HTR-8/SVneo (cell line): ENCODE measurements around the gene KCNAB1.

Experiments
- DNase-seq: peaks from one replicate; pipeline ENCODE4 v3.0.0; 2011; ENCODE audit warnings: low spot score, mixed read lengths; ENCODE audit not compliant: insufficient read length
- FAIRE-seq: peaks from 2 replicates; lab custom pipeline; 2011; peaks lifted over from hg19 to GRCh38; lab: Jason Lieb, UNC

The KCNAB1 gene

GRCh38 chr3:156509189-156510174 lies 389.1 kb downstream of the KCNAB1 start:
- FAIRE-seq = no peak
- peak; percentile 49 for DNase-seq

GRCh38 chr3:156511987-156512677 lies 391.8 kb downstream of the KCNAB1 start:
- FAIRE-seq (no peak), DNase-seq (no peak)

- no peak for FAIRE-seq
- no peak for DNase-seq
Observed at GRCh38 chr3:156513619-156514018, 393.2 kb downstream of the KCNAB1 start.

- DNase-seq = no peak
- no peak for FAIRE-seq
Observed at GRCh38 chr3:156516284-156516683, 395.9 kb downstream of the KCNAB1 start.

- DNase-seq = no peak
Observed at GRCh38 chr3:156516961-156517360, 396.6 kb downstream of the KCNAB1 start.

GRCh38 chr3:156518726-156519125 lies 398.3 kb downstream of the KCNAB1 start:
- FAIRE-seq = no peak
- no peak for DNase-seq

More at GRCh38 chr3:156516961-156517360, 396.6 kb downstream of the KCNAB1 start:
- FAIRE-seq = no peak

- no peak for DNase-seq
- FAIRE-seq = no peak
Observed at GRCh38 chr3:156519758-156520162, 399.4 kb downstream of the KCNAB1 start.

- FAIRE-seq = no peak
Observed at GRCh38 chr3:156522673-156523072, 402.3 kb downstream of the KCNAB1 start.

GRCh38 chr3:156525808-156526207 lies 405.4 kb downstream of the KCNAB1 start:
- no peak for FAIRE-seq
- DNase-seq = no peak

More at GRCh38 chr3:156522673-156523072, 402.3 kb downstream of the KCNAB1 start:
- DNase-seq = no peak

- FAIRE-seq (no peak), DNase-seq (no peak)
Observed at GRCh38 chr3:156527060-156527459, 406.7 kb downstream of the KCNAB1 start.

- DNase-seq (no peak), FAIRE-seq (no peak)
Observed at GRCh38 chr3:156530980-156531379, 410.6 kb downstream of the KCNAB1 start.

- FAIRE-seq (no peak), DNase-seq (no peak)
Observed at GRCh38 chr3:156532730-156533129, 412.4 kb downstream of the KCNAB1 start.

- no peak for DNase-seq
- no peak for FAIRE-seq
Observed at GRCh38 chr3:156533205-156533604, 412.8 kb downstream of the KCNAB1 start.

GRCh38 chr3:156535162-156535627 lies 414.8 kb downstream of the KCNAB1 start:
- FAIRE-seq = peak; percentile 9
- peak; percentile 81 for DNase-seq

GRCh38 chr3:156535798-156536197 lies 415.4 kb downstream of the KCNAB1 start:
- FAIRE-seq (no peak), DNase-seq (no peak)

GRCh38 chr3:156536524-156537316 lies 416.3 kb downstream of the KCNAB1 start:
- DNase-seq = no peak
- no peak for FAIRE-seq

GRCh38 chr3:156539051-156539450 lies 418.7 kb downstream of the KCNAB1 start:
- DNase-seq = no peak
- no peak for FAIRE-seq

GRCh38 chr3:156539802-156540201 lies 419.4 kb downstream of the KCNAB1 start:
- FAIRE-seq = no peak
- no peak for DNase-seq

- DNase-seq (no peak), FAIRE-seq (no peak)
Observed at GRCh38 chr3:156542101-156543042, 422.0 kb downstream of the KCNAB1 start.
